Measurements from ENCODE around the gene SRGAP3.

Gene SRGAP3

GRCh38 chr3:9130345-9131305 is 118.8 kb downstream of the SRGAP3 start:
- TF ChIP-seq EGR1 (IDR thresholded peaks at IDR 0.05), result no peak
- no peak for TF ChIP-seq YY1 (IDR thresholded peaks at IDR 0.05; ENCODE audit: low read depth)
- no peak for TF ChIP-seq REST (IDR thresholded peaks at IDR 0.05; ENCODE audit: low read depth)
- TF ChIP-seq TEAD4 (IDR thresholded peaks at IDR 0.05), result no peak
- no peak for TF ChIP-seq CEBPB (IDR thresholded peaks at IDR 0.05)
- TF ChIP-seq MAX (IDR thresholded peaks at IDR 0.05), result no peak
- TF ChIP-seq FOXM1 (IDR thresholded peaks at IDR 0.05; ENCODE audit: borderline replicate concordance, low read depth), result no peak
- no peak for TF ChIP-seq CREB1 (IDR thresholded peaks at IDR 0.05; ENCODE audit: low read depth)
- TF ChIP-seq RAD21 (IDR thresholded peaks at IDR 0.05; ENCODE audit: low read depth), result no peak
- no peak for TF ChIP-seq TAF1 (IDR thresholded peaks at IDR 0.05; ENCODE audit: low read depth)
- no peak for TF ChIP-seq USF1 (IDR thresholded peaks at IDR 0.05)
- no peak for TF ChIP-seq TCF12 (IDR thresholded peaks at IDR 0.05; ENCODE audit: low read depth)

- TF ChIP-seq REST (IDR thresholded peaks at IDR 0.05; ENCODE audit: low read depth), result no peak
- no peak for TF ChIP-seq MAX (IDR thresholded peaks at IDR 0.05)
- TF ChIP-seq CEBPB (IDR thresholded peaks at IDR 0.05), result no peak
- TF ChIP-seq TEAD4 (IDR thresholded peaks at IDR 0.05), result no peak
- TF ChIP-seq EP300 (IDR thresholded peaks at IDR 0.05; ENCODE audit: borderline replicate concordance), result no peak
- no peak for TF ChIP-seq RAD21 (IDR thresholded peaks at IDR 0.05; ENCODE audit: low read depth)
- TF ChIP-seq TAF1 (IDR thresholded peaks at IDR 0.05; ENCODE audit: low read depth), result no peak
- TF ChIP-seq ZBTB7A (IDR thresholded peaks at IDR 0.05; ENCODE audit: low read depth), result no peak
- no peak for TF ChIP-seq USF1 (IDR thresholded peaks at IDR 0.05)
- no peak for TF ChIP-seq FOXM1 (IDR thresholded peaks at IDR 0.05; ENCODE audit: borderline replicate concordance, low read depth)
- no peak for TF ChIP-seq YY1 (IDR thresholded peaks at IDR 0.05; ENCODE audit: low read depth)
These were observed 120.1 kb downstream of the SRGAP3 start for GRCh38 chr3:9129365-9129764.

- no peak for TF ChIP-seq FOXM1 (IDR thresholded peaks at IDR 0.05; ENCODE audit: borderline replicate concordance, low read depth)
- no peak for TF ChIP-seq TAF1 (IDR thresholded peaks at IDR 0.05; ENCODE audit: low read depth)
- TF ChIP-seq ZBTB7A (IDR thresholded peaks at IDR 0.05; ENCODE audit: low read depth), result no peak
- TF ChIP-seq NFIC (IDR thresholded peaks at IDR 0.05), result no peak
- TF ChIP-seq CREB1 (IDR thresholded peaks at IDR 0.05; ENCODE audit: low read depth), result no peak
- TF ChIP-seq REST (IDR thresholded peaks at IDR 0.05; ENCODE audit: low read depth), result no peak
- no peak for TF ChIP-seq EGR1 (IDR thresholded peaks at IDR 0.05)
- TF ChIP-seq RAD21 (IDR thresholded peaks at IDR 0.05; ENCODE audit: low read depth), result no peak
- no peak for TF ChIP-seq MAX (IDR thresholded peaks at IDR 0.05)
- no peak for TF ChIP-seq EP300 (IDR thresholded peaks at IDR 0.05; ENCODE audit: borderline replicate concordance)
- TF ChIP-seq YY1 (IDR thresholded peaks at IDR 0.05; ENCODE audit: low read depth), result no peak
- TF ChIP-seq CEBPB (IDR thresholded peaks at IDR 0.05), result no peak
- TF ChIP-seq TEAD4 (IDR thresholded peaks at IDR 0.05), result no peak
- no peak for TF ChIP-seq USF1 (IDR thresholded peaks at IDR 0.05)
- no peak for TF ChIP-seq TCF12 (IDR thresholded peaks at IDR 0.05; ENCODE audit: low read depth)
These were observed 124.0 kb downstream of the SRGAP3 start for GRCh38 chr3:9125278-9125951.
